ENCODE measurements around the gene EFHC1. TPM values are rescaled to one million over a fixed set of nuclear protein-coding genes. Genes with fewer than 3 reads are reported as not detected.

The EFHC1 gene
- total RNA-seq, 1 donor from 2014 or later, result 9.6 TPM

- no peaks in the 10 kb centered on the region for H3K27me3 Mint-ChIP-seq (ENCODE audit: low read depth)
- peaks cover 4% of the 10 kb centered on the region for H3K9me3 Mint-ChIP-seq (ENCODE audit: low read depth)
- H3K4me1 Mint-ChIP-seq (ENCODE audit: low read depth), result peaks cover 55% of the 10 kb centered on the region
- peaks cover 37% of the 10 kb centered on the region for H3K36me3 Mint-ChIP-seq (ENCODE audit: low read depth)
- H3K27ac Mint-ChIP-seq (ENCODE audit: unreplicated experiment), result peak overlapping the region; percentile 83
- no peak overlapping the region for H3K4me3 Mint-ChIP-seq (ENCODE audit: unreplicated experiment)
- DNase-seq (ENCODE audit: low spot score), result no peak
- TF ChIP-seq, protein P1, sequence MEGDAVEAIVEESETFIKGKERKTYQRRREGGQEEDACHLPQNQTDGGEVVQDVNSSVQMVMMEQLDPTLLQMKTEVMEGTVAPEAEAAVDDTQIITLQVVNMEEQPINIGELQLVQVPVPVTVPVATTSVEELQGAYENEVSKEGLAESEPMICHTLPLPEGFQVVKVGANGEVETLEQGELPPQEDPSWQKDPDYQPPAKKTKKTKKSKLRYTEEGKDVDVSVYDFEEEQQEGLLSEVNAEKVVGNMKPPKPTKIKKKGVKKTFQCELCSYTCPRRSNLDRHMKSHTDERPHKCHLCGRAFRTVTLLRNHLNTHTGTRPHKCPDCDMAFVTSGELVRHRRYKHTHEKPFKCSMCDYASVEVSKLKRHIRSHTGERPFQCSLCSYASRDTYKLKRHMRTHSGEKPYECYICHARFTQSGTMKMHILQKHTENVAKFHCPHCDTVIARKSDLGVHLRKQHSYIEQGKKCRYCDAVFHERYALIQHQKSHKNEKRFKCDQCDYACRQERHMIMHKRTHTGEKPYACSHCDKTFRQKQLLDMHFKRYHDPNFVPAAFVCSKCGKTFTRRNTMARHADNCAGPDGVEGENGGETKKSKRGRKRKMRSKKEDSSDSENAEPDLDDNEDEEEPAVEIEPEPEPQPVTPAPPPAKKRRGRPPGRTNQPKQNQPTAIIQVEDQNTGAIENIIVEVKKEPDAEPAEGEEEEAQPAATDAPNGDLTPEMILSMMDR (IDR thresholded peaks at IDR 0.05), result no peak
Measured at GRCh38 chr6:52499026-52499425, 78.9 kb downstream of the EFHC1 start.

DNA sequence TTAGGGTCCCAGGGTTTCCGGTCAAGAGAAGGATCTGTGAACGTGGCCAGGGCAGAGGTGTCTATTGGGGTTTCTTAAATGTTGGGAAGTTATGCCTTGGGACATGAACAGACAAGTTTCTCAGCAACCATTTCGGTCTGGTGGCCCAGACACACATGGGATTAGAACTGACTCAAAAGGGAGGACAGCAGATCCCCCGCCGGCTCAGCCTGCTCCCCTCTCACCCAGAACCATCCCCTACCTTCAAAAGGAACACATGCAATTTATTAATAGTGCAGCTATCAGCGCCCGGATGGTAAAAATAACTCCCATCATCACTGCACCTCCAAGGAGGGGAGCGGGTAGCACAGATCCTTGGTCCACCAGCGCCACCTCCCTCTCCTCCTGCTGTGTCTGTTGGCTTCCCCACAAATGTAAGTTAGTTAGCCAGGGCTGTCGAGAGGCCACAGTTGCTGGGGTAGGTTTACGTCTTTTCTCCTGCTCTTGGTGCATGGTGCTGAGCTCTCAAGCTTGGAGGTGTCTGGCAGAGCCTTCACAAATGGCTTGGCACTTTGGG lies 79.6 kb downstream of the EFHC1 start:
- TF ChIP-seq, protein P1 (IDR thresholded peaks at IDR 0.05), result no peak
- no peak for DNase-seq (ENCODE audit: low spot score)
- no peak overlapping the region for H3K4me3 Mint-ChIP-seq (ENCODE audit: unreplicated experiment)
- H3K27me3 Mint-ChIP-seq (ENCODE audit: low read depth), result no peaks in the 10 kb centered on the region
- H3K36me3 Mint-ChIP-seq (ENCODE audit: low read depth), result peaks cover 41% of the 10 kb centered on the region
- peak overlapping the region; percentile 83 for H3K27ac Mint-ChIP-seq (ENCODE audit: unreplicated experiment)
- peaks cover 4% of the 10 kb centered on the region for H3K9me3 Mint-ChIP-seq (ENCODE audit: low read depth)
- H3K4me1 Mint-ChIP-seq (ENCODE audit: low read depth), result peaks cover 58% of the 10 kb centered on the region

GRCh38 chr6:52500238-52501129 lies 80.3 kb downstream of the EFHC1 start:
- Mint-ChIP-seq H3K27me3 (ENCODE audit: low read depth) (no peaks in the 10 kb centered on the region), H3K27ac (ENCODE audit: unreplicated experiment) (peak overlapping the region; percentile 83), H3K4me3 (ENCODE audit: unreplicated experiment) (no peak overlapping the region), H3K36me3 (ENCODE audit: low read depth) (peaks cover 42% of the 10 kb centered on the region), H3K9me3 (ENCODE audit: low read depth) (no peaks in the 10 kb centered on the region), H3K4me1 (ENCODE audit: low read depth) (peaks cover 66% of the 10 kb centered on the region)
- TF ChIP-seq, protein P1 (IDR thresholded peaks at IDR 0.05), result no peak
- no peak for DNase-seq (ENCODE audit: low spot score)

DNA sequence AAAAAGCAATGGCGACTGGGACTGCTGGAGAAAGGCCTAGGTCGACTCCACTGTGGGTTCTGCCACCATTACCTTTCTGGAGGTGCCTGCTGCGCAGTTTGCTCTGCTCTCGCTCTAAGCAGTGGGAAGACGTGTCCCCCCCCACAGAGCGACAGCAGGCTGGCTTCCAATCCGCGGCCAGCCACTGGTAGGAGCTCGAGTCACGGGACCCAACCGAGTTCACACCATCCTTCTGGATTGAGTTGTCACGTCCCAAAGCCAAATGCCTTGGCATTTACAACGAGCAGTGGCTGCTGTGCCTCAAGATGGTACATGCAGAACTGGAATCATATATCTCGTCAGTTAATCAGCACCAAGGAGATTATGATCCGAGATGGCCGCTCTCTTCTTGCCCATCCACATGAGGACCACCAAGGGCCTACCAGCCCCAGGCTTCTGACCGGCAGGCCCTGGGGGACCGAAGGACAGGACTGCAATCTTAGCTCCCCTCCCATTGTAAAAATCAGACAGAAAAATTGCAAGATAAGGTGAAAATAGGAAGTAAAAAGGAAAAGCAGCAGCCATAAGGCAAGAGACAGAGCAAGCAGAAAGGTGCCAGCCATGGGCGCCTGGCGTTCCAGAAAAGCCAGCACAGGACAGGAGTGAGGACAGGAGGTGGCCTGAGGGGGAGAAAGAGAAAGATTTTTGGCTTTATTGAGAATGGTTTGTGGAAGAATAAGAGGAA lies 82.3 kb downstream of the EFHC1 start:
- no peaks in the 10 kb centered on the region for H3K27me3 Mint-ChIP-seq (ENCODE audit: low read depth)
- DNase-seq (ENCODE audit: low spot score), result no peak
- H3K27ac Mint-ChIP-seq (ENCODE audit: unreplicated experiment), result peak overlapping the region; percentile 85
- H3K36me3 Mint-ChIP-seq (ENCODE audit: low read depth), result peaks cover 53% of the 10 kb centered on the region
- H3K4me1 Mint-ChIP-seq (ENCODE audit: low read depth), result peaks cover 71% of the 10 kb centered on the region
- no peak overlapping the region for H3K4me3 Mint-ChIP-seq (ENCODE audit: unreplicated experiment)
- TF ChIP-seq, protein P1 (IDR thresholded peaks at IDR 0.05), result no peak
- no peaks in the 10 kb centered on the region for H3K9me3 Mint-ChIP-seq (ENCODE audit: low read depth)

GRCh38 chr6:52503323-52503747 lies 83.2 kb downstream of the EFHC1 start:
- no peaks in the 10 kb centered on the region for H3K27me3 Mint-ChIP-seq (ENCODE audit: low read depth)
- DNase-seq (ENCODE audit: low spot score), result no peak
- H3K4me3 Mint-ChIP-seq (ENCODE audit: unreplicated experiment), result no peak overlapping the region
- TF ChIP-seq, protein P1 (IDR thresholded peaks at IDR 0.05), result peak; percentile 54
- peak overlapping the region; percentile 90 for H3K27ac Mint-ChIP-seq (ENCODE audit: unreplicated experiment)
- H3K9me3 Mint-ChIP-seq (ENCODE audit: low read depth), result no peaks in the 10 kb centered on the region
- peaks cover 71% of the 10 kb centered on the region for H3K4me1 Mint-ChIP-seq (ENCODE audit: low read depth)
- H3K36me3 Mint-ChIP-seq (ENCODE audit: low read depth), result peaks cover 58% of the 10 kb centered on the region
